ENCODE measurements around the gene RBBP8NL.

GRCh38 chr20:62475772-62476055 is 48.4 kb upstream of the RBBP8NL start, which contains the start of gene GATA5:
- TF ChIP-seq, protein P1, sequence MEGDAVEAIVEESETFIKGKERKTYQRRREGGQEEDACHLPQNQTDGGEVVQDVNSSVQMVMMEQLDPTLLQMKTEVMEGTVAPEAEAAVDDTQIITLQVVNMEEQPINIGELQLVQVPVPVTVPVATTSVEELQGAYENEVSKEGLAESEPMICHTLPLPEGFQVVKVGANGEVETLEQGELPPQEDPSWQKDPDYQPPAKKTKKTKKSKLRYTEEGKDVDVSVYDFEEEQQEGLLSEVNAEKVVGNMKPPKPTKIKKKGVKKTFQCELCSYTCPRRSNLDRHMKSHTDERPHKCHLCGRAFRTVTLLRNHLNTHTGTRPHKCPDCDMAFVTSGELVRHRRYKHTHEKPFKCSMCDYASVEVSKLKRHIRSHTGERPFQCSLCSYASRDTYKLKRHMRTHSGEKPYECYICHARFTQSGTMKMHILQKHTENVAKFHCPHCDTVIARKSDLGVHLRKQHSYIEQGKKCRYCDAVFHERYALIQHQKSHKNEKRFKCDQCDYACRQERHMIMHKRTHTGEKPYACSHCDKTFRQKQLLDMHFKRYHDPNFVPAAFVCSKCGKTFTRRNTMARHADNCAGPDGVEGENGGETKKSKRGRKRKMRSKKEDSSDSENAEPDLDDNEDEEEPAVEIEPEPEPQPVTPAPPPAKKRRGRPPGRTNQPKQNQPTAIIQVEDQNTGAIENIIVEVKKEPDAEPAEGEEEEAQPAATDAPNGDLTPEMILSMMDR (IDR thresholded peaks at IDR 0.05), result no peak
- peak; percentile 60; the same call in 1 of the 2 replicates for TF ChIP-seq SIN3A (IDR thresholded peaks at IDR 0.05; ENCODE audit: borderline replicate concordance, insufficient read depth, low read depth, low read length)
- TF ChIP-seq REST (IDR thresholded peaks at IDR 0.05; ENCODE audit: insufficient read depth in 1 of 2, low read depth in 2 of 2, low read length in 1 of 2), result no peak
